DMS 273 (cell line): ENCODE data around the gene TNFAIP8L2.

Source experiments
- DNase-seq: peaks from one replicate; lab custom pipeline; 2025; ENCODE audit not compliant: unreplicated experiment; lab: John Stamatoyannopoulos, UW

Gene TNFAIP8L2

DNA sequence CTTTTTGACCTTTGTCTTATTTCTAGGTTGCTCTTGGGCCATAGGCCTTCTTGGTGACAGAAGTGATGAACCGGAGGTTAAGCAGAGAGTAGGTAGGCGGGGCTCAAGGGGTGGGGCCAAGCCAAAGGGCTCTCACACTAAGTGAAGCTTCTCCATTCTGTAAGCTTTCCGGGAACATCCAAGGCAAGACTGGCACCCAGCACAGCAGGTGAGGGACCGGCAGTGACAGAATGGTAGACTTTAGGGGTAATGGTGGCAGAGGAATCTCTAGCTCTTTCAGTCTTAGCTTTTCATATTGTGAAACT, at the start of gene TNFAIP8L2:
TSS of gene TNFAIP8L2 (plus strand) at position 135 of the 305 bp plus-strand sequence. CDS start 2,049 bp downstream, outside the sequence.
- peak; percentile 92 for DNase-seq

DNA sequence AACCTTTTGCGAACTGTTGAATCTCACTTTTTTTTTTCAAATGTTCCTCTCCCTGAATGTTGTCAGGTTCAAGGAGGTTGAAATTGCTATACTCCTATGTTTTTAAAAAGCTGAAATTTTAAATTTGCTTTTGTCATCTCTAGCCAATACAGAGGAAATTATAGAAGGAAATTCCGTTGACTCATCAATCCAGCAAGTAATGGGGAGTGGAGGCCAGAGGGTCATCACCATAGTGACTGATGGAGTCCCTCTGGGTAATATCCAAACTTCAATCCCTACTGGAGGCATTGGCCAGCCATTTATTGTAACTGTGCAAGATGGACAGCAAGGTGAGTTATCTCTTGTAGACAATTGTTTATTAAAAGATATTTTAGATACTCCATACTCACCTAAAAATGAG, 49.6 kb upstream of the TNFAIP8L2 start:
- no peak for DNase-seq

DNA sequence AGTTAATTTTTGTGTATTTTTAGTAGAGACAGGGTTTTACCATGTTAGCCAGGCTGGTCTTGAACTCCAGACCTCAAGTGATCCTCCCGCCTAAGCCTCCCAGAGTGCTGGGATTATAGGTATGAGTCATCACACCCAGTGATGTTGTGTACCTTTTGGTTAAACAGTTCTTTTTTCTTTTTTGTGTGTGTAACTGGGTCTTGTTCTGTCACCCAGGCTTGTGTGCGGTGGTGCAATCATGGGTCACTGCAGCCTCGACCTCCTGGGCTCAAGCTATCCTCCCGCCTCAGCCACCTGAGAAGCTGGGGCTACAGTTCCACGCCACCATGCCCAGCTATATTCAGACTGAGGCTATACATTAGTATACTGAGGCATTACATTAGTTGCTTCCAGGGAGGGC, 48.1 kb upstream of the TNFAIP8L2 start:
- DNase-seq, result no peak

DNA sequence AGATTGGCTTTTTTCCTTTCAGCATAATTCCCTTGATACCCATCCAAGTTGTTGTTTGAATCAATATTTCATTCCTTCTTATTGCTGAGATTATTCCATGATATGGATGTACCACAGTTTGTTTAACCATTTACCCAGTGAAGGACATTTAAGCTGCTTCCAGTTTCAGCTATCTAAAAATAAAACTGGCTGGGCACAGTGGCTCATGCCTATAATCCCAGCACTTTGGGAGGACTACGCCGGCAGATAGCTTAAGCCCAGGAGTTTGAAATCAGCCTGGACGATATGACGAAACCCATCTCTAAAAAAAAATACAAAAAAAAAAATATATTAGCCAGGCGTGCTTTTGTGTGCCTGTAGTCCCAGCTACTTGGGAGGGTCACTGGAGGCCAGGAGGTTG, 42.6 kb upstream of the TNFAIP8L2 start:
- DNase-seq, result no peak

DNA sequence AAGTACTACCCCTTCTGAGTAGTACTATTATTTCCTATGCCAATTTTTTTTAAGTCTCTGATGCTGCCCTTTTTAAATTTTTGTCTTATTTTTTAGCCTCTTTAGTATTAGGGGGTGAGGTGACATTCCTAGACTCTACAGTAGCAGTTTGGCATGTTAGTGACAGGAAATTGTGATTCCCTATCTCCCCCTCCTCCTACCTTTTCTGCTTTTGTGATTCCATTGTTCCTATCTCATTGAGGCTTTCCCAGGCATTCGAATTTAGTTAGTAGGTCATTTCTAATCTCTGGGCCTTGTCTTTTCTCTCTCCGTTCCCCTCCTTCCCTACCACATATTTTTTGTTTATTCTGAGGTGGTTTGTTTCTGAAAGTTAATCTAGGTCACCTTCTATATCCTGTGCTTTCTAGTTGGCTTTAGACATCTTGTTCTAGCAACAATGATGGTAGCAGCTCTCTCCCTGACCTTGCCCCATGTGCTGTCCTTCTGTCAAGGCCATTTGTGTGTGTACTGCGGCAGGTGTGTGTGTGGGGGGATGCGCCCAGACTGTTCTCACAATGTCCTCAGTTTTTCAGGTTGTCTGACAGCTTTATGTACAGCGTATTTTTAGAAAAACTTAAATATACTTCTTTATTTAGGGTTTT, 31.6 kb upstream of the TNFAIP8L2 start:
- no peak for DNase-seq

DNA sequence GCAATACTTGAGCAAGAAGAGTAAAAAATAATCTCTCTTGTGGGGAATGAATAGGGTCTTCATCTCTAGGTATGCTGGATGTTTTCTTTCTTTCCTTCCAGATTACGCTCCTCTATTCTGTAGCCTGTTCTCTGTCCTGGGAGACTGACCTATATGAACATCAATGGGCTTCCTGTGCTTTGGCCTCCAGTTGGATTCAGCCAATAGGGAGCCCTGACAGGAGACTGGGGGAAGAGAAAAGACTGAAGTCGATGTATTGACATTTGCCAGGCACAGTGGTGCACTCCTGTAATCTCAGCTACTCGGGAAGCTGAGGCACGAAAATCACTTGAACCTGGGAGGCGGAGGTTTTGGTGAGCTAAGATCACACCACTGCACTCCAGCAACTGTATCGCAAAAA, 27.6 kb upstream of the TNFAIP8L2 start:
- no peak for DNase-seq

DNA sequence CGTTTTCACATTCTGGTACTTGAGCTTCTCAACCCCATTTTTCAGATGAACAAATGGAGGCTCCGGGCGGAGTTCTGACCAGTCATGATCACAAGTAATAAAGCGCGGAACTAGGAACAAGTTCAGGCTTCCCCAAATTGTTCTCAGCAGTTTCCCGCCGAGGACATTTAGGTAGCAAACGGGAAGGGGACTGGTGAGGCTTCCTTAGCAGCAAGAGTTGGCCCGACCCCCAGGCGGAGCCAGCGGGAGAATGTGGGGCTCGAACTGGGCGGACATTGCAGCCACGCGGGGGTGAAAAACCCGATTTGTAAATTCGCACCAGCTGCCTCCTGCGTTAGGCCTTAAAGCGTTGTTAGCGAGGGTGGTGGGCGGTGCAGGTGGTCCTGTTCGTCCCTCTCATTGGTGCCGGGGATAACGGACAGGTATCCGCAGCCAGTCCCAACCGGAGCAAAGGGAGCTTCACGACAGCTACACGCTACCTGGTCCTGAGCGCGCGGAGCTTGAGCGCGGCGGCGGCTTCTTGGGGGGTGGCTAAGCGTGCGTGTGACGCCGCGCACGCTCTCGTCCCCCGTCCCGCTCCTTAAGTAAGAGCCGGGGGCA, 25.4 kb upstream of the TNFAIP8L2 start:
- DNase-seq, result no peak

DNA sequence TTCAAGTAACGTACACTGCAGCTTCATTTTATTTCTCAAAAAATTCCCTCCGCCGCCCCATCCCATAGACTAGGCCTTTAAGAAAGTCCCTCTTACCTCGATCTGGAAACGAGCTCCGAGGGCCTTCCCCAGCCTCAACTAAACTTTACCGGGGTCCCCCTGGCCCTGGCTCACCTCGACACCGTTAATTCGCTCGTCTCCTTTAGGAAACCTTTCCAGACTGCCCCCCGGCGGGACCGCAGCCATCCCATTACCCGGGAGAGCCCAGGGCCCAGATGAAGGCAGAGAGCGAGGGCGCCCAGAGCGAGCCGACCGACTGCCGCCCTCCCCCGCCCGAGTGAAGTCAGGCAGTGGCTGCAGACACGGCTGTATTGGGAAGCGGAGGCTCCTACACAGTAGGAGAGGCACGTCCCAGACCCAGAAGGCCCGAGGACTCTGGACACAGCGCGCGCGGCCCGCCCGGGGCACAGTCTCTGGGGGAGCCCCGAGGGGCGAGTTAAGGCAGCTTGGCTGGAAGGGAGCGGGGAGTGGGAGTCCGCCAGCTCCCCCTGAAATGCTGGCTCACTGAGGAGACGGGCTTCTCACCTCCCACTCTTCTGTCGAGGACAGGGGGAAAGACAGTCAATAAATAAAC, 24.6 kb upstream of the TNFAIP8L2 start:
- no peak for DNase-seq

DNA sequence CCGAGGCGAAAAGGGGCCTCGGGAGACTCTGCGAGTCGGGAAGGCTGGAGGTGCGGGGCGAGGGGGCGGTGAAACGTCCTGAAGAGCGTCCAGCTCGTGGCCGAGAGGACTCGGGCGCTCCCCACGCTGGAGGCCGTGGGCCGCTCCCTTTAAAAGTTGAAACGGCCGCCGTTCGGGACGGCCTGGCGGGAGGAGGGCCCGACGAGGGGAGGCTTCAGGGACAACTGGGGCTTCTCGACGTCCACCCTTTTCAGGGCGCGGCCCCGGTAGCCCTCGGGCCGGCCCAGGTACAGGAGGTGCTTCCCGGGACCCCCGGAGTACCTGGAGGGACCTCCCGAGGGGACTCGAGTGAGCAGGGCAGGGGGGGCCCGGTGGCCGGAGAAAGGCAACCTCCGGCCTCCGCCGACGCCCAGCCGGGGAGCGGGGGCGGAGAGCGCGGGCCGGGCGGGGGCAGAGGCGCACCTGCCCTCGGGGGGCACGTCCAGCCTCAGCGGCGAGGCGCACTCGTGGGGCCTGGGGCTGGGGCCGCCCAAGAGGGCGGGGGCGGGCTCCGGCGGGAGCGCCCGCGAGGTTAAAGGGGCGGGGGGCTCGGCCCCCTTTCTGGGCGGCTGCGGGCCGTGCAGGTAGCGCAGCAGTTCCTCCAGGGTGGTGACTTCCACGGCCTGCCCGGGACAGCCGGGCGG, 24.0 kb upstream of the TNFAIP8L2 start:
- DNase-seq, result no peak

DNA sequence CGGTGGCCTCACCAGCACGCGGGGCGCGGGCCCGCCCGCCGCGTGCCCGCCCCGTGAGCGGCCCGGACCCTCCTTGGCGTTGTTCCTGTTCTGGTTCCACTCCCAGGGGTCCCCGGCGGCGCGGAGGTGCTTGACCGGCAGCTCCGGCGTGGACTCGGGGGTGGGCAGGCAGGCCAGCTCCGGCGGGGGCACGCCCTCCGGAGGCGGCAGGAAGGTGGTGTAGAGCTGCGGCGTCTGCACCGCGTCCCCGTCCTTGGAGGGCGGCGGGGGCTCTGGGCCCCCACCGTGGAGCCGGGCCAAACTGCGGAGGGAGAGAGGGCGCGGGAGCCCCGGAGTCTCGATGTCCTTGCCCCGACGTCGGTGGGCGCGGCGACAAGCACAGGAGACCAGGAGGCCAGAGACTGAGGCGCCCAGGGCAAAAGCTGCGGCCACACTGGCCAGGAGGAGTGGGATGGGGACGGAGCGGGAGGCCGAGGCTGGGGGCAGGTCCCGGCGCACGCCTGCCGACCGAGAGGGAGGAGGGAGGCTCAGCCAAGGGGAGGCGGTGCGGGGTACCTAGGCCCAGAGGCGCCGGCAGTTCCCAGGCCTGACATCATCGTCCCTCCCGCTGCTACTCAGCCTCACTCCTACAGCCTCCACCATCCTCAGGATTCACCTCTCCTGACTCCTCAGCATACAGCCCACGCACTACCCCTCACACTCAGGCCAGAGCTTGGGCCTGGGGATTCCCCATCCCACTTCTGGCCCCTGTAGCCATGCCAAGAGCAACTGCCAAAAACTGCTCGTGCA, 23.2 kb upstream of the TNFAIP8L2 start:
- DNase-seq, result no peak

DNA sequence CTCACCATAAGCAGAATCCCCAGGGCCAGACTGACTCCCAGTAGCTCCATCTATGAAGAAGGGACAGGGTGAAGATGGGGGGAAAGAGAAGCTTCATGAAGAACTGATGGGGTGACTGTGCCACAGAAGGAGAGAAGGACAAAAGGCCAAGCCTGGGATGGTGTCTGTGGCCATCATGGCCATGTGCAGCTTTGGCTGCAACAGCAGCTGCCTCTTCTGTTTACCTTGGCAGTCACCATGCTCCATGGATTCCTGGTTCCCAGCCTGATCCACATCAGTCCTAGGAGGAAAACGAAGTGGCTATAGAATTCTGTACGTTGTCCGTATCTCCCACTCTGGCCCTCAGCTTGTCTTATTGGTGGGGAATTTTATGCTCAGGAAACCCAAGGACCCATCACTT, 22.1 kb upstream of the TNFAIP8L2 start:
- peak; percentile 93 for DNase-seq

DNA sequence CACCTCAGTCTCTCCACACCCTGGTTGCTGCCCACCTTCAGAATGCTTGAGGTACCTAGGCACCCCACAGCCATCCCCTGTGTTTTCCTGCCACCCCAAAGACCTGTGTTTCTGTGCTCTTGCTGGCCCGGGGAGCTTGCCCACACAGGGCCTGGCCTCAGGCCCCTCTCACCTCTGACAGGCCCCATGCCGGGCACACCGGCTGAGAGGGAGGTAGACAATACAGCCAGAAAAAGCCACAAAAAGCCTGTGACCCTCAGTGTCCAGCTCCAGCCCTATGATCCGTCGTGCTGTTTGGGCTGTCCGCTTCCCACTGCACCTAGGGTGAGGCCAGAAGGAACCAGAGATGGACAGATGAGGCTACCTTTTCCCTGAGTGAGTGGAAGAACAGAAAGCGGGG, 21.5 kb upstream of the TNFAIP8L2 start:
- DNase-seq, result no peak

DNA sequence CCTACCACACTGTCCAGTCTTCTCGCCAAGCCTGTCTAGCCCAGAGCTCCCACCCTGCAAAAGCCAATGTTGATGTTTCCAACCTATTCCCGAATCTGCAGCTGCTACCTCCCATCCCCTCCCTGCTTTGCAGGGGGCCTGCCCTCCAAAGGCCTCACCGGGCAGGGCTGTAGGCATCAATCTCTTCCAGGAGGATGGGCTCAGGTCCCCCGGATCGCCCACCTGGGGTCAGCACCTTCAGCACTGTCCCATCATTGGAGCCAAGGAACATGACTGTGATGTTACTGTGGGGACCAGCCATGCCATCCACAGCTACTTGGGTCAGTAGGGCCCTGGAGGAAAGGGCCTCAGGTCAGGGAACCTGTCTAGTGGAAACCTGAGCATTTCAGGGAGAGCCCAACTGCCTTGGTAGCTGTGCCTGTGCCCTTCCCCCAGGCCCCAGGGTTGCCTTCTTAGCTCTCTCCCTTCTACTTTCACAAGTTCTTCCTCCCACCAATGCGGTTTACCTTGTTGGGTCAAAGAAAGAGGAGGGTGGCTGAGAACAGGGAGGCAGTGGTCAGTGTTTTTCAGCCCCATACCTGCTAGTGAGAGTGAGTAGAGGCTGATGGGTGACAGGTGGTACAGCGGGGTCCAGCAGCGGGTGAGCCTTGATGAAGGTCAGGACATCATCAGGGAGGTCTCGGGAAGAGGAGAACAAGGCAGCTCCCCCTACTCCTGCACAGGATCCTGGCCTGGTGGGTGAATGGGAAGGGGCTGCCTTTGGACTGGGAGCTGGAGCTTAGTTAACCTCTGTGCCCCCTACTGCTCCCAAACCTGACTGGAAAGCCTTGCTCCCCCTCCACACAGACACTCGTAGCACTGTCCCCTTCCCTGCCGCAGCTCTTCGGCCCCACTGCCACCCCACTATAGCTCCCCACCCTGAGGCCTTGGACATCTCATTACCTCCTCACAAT, 20.7 kb upstream of the TNFAIP8L2 start:
- DNase-seq, result no peak

DNA sequence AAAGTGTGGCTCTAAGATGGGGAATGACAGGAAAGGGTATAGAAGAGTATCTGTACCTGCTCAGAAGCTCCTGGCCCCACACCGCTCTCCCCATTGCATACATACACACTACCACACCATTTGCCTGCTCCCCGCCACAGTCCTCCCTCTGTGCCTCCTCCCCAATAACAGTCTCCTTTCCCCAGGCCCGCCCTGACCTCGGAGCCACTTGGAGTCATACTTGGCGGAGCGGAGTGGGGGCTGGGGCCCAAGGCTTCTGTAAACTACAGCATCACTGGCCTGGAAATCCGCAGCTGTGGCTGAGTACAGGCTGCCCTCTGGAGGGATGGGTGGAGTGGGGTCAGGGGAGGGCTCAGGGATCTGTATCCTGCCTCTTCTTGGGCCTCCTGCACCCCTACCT, 18.7 kb upstream of the TNFAIP8L2 start:
- no peak for DNase-seq

DNA sequence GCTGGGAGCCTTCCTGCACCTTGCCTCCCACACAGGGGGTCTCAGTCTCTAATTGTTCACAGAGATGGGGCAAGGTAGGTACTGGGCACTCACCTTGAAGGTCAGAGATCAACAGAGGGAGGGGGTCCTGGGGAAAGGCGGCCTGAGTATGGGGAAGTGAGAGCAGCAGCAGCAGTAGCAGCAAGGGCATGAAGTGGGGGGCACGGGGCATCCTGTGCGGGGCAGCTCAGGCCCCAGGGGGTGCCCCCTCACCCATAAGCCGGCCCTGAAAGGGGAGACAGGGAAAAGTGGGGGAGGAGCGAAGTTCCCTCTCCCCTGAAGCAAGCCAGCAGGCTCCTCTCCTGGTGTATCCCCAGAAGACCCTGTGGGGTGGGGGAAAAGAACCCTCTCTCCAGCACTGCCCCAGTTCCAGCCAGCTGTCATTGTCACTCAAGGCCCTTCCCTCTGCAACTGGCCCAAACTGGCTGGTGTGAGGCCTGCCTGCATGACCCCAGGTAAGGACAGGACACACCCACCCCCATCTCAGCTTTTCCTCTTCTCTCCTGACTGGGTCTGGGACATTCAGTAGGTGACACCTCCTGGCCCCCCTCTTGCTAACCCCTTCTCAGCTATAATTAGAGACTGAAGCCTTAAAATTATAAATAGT, 13.9 kb upstream of the TNFAIP8L2 start:
- DNase-seq, result peak; percentile 96

DNA sequence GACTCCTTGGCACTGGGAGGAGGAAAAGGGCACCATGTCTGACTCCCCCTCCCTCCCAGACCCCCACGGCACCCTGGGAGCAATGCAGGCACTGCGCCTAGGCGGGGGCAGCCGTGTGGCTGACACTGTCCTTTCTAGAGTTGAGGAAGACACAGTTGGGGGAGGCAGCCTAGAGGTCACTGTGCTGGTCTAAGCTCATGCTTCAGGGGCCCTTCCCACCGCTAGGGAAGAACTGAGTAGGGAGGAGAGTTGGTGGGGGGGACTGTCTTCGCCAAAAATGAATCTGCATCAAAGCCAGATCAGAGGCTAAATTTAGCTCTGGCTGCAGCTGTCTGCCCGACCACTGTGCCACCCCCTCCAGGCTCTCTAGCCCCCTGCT, 13.4 kb upstream of the TNFAIP8L2 start:
- peak; percentile 94 for DNase-seq

DNA sequence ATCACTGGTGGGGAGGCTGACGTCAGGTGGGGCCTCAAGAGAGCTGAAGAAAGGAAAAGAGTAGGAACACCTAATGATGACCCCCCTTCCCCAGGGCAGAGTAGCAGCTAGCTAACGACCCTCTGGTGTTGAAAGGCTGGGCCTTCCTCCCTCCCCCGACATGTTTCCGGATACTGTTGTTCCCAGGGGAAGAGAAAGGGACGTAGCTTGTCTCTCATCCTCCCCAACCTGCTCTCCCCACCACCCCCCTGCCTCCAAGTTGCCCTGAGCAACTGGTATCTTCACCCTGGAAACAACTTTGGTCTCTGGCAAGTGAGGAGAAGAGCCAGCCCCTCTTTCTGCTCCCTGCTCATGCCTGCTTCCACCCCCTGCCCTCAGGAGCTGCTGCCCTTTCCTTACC, 12.5 kb upstream of the TNFAIP8L2 start:
- DNase-seq, result peak; percentile 94

DNA sequence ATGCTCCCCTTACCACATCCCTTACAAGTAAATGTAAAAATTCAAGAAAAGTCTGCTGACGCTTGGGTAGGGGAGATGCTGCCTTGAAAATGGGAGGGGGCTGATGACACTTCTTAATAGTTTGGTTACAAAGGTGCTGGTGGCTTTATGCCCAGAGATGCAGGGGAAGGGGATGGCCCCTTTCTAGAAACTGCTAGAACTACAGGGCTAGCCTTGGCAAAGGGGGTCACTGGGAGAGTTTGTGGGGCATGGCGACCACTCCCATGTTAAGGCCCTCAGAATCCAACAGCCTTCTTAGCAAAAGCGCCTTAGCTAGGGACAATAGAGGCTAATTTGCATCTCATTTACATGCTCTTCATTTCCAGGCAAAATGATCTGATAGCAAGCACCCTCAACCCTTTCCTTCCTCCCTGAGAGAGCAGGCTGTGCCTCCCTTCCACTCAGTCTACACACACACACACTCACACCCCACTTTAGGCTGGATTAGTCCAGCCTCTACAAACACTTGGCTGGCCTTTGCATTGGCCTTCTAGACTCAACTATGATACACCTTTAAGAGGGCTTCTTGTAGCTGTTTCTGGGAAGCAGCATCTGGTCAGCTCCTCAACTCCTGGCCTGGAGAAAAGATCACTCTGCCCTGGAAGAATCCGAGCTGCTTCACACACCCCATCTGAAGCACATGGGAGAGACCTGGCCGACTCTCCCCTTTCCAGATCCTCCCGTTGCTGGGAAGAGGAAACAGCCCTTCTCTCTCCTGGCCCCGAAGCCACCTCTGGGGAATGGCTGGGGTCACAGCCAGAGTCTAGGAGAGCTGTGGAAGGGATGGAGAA, 11.8 kb upstream of the TNFAIP8L2 start:
- no peak for DNase-seq
